Epithelial cell of proximal tubule (primary cell): Measurements from ENCODE around the gene PAK1. TPM values are rescaled to one million over a fixed set of nuclear protein-coding genes. Genes with fewer than 3 reads are reported as not detected.

ENCODE experiments used
- DNase-seq: peaks from one replicate; pipeline ENCODE4 v3.0.0-alpha.2; 2011; ENCODE audit warnings: low read depth
- H3K4me3 ChIP-seq: 2 replicates; pipeline ENCODE4 v1.5.1; 2011; ENCODE audit warnings: low read depth, mild to moderate bottlenecking, low read length
- CTCF ChIP-seq: conservative IDR thresholded peaks from 2 replicates; pipeline ENCODE4 v1.5.1; 2012; ENCODE audit warnings: low read depth, mild to moderate bottlenecking, low read length
- total RNA-seq: library from RNA; depleted of rRNA; stranded (reverse); fragments of >200 nt; gene quantifications from 2 replicates; pipeline ENCODE4 v1.2.3, GENCODE V29; 2015

Gene PAK1
- total RNA-seq, 1 donor from 2014 or later: 38.8 TPM

GRCh38 chr11:77351281-77351886 is 122.5 kb downstream of the PAK1 start:
- H3K4me3 ChIP-seq: no peak overlapping the region
- DNase-seq: no peak
- no peak for TF ChIP-seq CTCF

GRCh38 chr11:77347948-77348347 is 125.9 kb downstream of the PAK1 start:
- no peak for DNase-seq
- no peak for TF ChIP-seq CTCF
- H3K4me3 ChIP-seq: no peak overlapping the region

GRCh38 chr11:77346906-77347603 is 126.8 kb downstream of the PAK1 start:
- no peak for DNase-seq
- no peak for TF ChIP-seq CTCF
- H3K4me3 ChIP-seq: no peak overlapping the region

GRCh38 chr11:77345621-77346020 is 128.3 kb downstream of the PAK1 start:
- H3K4me3 ChIP-seq: no peak overlapping the region
- no peak for TF ChIP-seq CTCF
- no peak for DNase-seq

GRCh38 chr11:77340501-77340900 is 133.4 kb downstream of the PAK1 start:
- TF ChIP-seq CTCF: no peak
- no peak for DNase-seq
- no peak overlapping the region for H3K4me3 ChIP-seq

GRCh38 chr11:77332259-77332658 is 141.6 kb downstream of the PAK1 start:
- TF ChIP-seq CTCF: no peak
- H3K4me3 ChIP-seq: no peak overlapping the region
- no peak for DNase-seq

- TF ChIP-seq CTCF: no peak
- no peak overlapping the region for H3K4me3 ChIP-seq
- DNase-seq: no peak
These were observed 148.7 kb downstream of the PAK1 start for GRCh38 chr11:77325159-77325558.
